Stimulated activated CD4-positive, alpha-beta T cell treated with anti-CD3 and anti-CD28 coated beads, TNF-alpha, amount 100 ng/mL, for 48 hours (primary cell): ENCODE results near the gene KLK5.
"Not testable (repeated sequence)": the region's sequence is repeated elsewhere in the genome, so short reads cannot be mapped to it uniquely, and the experiment has no call there.

Source experiments
- DNase-seq, 3 donors: peaks; one replicate each; pipeline ENCODE4 v3.0.0-alpha.2; 2020; ENCODE audit warnings: low read depth in 3 of 3

The KLK5 gene, protein sequence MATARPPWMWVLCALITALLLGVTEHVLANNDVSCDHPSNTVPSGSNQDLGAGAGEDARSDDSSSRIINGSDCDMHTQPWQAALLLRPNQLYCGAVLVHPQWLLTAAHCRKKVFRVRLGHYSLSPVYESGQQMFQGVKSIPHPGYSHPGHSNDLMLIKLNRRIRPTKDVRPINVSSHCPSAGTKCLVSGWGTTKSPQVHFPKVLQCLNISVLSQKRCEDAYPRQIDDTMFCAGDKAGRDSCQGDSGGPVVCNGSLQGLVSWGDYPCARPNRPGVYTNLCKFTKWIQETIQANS

DNA sequence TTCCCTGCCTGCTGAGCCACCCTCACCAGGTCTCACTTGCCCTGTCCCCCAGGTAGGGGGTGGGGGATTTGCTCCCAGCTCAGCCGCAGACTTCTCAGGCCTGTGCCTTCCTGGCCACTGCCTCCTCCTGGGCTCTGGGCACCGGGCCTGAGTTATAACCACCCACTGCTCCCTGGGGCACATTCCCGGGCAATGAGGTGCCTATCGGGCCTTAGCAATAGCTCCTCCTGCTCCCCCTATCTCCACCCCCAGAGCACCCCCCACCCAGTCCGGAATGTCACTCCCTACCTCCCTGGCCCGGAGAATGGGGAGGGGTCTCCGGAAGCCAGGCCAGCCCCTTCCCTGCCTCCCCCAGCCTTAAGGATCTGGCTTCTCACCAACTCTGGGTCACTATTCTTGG, at the start of gene KLK5:
TSS of gene KLK5 (minus strand) at position 129 of the 400 bp plus-strand sequence. CDS start 381 bp downstream, outside the sequence.
- DNase-seq = no peak

DNA sequence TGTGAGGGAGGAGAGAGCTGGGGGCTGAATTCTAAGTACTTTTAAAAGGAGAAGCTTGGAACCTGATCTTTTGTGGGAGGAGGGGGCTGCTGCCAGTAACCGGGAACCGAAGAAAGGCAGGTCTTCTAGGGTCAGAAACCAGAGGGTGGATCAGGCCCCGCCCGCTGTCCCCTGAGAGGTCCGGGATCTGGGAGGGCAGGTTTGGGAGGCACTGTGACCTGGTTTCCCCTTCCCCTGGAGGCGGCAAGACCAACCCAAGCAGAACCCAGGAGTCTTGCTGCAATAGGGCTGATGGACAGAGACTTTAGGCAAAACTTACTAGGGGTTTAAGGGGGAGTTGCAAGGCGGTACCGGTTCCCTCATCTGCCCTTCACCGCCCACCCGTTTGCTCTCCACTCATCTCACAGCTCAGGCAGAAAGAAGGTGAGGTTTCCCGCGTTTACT, 49.3 kb upstream of the KLK5 start:
- DNase-seq = no peak

DNA sequence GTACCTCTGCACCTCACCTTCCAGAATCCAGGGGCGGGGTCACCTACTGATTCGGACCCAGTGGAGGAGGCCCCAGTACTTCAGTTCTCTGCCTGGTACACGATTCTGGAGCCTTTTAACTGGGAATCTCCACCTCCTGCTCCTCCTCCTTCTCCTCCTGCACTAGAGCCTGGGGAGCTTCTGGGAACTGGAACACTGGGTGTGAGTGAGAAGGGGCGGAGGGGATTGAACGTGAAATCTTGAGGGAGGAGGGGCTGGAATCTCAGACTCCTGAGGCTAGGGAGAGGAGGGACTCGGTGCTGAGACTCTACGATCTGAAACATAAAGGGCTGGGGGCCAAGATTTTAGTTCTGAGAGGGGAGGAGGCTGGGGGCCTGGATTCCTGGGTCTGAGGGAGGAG, 48.7 kb upstream of the KLK5 start, which contains the start of gene KLK8:
TSS of gene KLK8 (minus strand) at position 90 of the 400 bp plus-strand sequence. CDS start 437 bp downstream, outside the sequence.
- no peak for DNase-seq

DNA sequence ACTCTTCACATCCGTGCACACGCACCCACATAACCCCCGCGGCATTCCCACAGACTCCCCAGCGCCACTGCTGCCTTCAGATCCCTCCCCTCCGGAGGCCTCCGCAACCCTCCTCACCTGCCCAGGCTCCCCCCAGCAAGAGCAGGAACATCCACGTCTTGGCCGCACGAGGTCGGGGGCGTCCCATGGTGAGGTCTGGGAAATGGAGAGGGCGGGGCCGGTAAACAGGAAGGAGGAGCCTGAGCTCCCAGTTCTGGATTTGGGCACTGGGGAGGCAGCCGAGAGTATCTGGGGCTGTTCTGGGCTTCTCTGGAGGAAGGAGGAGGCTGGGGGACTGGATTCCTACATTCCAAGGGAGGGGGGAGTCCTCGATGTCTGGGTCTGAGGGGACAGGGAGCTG, 48.1 kb upstream of the KLK5 start:
- DNase-seq = no peak

DNA sequence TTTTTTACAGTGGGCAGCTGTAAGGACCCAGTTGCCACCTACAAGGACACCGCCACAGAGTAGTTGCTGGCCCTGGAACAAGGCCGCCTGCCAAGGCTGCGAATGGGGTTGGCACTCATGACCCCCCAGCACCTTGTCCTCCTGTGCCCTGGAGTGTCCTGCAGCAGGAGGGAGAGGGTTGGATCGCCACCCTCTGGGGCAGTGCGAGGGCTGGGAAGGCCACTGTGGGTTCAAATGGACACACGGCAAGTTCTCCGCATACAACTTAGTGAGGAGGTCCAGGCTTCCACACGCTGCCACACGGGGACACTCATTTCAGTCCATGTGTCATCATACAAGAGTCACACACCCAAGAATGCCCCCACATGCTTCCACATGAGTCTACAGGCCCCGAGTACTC, 47.6 kb upstream of the KLK5 start:
- no peak for DNase-seq

DNA sequence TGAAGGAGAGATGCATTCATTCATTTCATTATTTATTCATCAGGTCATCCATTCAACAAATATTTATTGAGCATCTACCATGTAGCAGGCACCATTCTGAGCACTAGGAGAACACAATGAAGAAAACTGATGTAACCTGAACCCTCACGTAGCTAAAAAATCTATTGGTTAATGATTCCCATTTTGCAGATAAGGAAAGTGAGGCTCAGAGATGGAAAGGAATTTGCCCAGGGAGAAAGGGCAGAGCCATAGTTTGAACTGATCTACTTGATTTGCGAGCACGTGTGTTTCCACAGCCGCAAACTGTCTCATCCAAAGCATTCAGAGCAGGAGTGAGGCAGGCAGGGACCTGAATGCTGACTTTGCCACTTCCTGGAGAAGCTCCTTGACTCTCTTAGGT, 45.8 kb upstream of the KLK5 start:
- no peak for DNase-seq

DNA sequence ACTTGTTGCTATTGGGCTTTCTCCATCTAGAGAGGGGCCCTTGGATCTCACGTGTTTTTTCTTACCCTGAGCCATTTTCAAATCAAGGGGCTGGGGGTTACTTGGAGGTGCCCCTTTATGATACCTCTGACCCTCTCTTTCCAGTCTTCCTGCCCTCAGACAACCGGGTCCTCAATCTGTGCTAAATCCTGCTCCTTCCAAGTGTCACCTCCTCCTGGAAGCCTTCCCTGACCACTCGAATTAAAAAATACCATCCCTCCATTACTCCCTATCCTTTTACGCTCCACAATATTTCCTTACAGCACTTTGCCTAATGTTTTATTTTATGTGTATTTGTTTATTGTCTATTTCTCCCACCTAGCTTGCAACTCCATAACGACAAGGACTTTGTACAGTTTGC, 45.2 kb upstream of the KLK5 start:
- DNase-seq = no peak

DNA sequence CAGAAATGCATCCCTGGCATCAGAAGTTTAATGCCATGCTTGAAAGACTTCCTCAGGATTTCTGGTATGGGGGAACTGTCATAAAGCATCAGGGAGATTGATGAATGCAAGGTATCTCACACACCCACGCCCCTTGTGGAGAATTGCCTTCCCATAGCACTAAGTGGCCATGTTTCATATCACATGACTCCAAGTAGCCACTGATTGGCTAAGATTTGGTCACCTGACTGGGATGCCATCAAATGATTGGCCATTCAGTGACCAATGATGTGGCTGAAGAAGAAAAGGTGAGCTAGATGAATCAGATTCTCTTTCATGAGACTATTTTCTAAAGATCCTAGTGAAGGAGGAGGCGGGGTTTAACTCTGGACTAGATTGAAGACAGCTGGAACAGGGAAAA, 41.3 kb upstream of the KLK5 start:
- no peak for DNase-seq

DNA sequence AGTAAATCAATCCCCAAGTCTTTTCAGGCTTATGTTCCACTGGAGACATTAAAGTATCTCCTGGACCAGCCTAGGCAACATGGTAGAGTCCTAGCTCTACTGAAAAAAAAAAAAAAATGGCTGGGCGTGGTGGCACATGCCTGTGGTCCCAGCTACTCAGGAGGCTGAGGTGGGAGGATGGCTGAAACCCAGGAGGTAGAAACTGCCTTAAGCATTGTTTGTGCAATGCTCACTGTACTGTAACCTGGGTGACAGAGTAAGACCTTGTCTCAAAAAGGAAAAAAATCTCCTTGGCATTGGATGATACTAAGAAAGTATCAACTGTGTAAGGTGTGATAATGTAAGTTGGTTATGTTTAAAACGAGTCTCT, 39.8 kb upstream of the KLK5 start:
- no peak for DNase-seq

DNA sequence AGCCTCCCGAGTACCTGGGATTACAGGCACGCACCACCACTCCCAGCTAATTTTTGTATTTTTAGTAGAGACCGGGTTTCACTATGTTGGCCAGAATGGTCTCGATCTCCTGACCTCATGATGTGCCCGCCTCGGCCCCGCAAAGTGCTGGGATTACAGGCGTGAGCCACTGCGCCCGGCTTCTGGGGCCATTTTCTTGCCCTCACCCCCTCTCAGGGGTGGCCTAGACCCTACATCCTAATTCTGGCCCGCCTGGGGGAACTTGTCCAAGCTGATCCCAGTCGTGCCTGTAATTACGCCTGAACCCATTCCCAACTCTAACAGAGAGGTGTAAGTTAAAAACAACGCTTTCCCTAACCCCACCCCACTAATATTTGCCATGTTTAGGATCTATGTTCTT, 31.6 kb upstream of the KLK5 start:
- not testable (repeated sequence) for DNase-seq

DNA sequence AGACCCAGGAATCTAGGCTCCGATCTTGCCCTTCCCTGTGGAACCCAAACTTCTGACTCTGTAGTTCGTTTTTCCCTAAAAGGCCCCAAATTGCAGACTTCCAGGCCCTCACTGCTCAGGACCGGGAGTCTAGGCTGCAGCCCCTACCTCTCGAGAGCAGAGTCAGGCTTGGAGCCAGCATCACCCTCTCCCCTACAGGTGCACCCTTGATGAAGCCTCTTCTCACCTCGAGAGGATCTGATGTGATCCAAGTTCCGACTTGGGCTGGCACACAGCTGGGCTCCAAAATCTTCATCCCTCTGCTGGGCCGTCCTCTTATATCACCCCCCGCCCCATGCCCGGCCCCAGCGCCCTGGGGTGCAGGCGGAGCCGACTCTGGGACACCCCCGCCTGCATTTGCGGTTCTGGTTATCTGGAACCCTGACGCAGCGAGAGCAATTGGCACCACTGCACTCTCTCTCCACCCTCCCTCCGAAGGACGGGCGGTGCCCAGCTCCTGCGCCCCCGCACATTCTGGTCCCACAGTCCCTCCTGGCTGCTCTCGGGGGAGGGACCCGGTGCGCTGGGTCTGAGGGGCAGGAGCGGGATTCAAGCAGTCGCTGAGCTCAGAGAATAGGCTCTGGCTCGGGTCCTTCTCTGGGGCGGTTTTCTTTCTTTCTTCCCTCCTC, 30.9 kb upstream of the KLK5 start, which contains the start of gene KLK7:
TSS of gene KLK7 (minus strand) at position 293 of the 668 bp plus-strand sequence. CDS start 1,518 bp downstream, outside the sequence.
- DNase-seq = no peak

DNA sequence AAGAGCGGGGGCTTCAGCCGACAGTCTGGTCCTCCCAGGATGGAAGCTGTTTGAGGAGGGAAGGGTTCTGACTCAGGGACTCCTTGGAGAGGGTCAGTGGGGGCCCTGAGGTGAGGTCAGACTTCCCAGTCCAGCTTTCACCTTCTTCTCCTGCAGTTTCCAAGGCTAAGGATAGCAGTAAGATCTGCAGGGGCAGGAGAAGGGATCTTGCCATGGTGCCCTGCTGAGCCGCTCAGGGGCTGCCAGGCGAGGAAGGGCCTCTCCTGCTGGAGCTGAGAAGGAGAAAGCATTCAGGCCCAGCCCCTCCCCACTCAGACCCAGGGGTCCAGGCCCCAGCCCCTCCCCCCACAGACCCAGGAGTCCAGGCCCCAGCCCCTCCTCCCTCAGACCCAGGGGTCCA, 29.3 kb upstream of the KLK5 start:
- DNase-seq = no peak

DNA sequence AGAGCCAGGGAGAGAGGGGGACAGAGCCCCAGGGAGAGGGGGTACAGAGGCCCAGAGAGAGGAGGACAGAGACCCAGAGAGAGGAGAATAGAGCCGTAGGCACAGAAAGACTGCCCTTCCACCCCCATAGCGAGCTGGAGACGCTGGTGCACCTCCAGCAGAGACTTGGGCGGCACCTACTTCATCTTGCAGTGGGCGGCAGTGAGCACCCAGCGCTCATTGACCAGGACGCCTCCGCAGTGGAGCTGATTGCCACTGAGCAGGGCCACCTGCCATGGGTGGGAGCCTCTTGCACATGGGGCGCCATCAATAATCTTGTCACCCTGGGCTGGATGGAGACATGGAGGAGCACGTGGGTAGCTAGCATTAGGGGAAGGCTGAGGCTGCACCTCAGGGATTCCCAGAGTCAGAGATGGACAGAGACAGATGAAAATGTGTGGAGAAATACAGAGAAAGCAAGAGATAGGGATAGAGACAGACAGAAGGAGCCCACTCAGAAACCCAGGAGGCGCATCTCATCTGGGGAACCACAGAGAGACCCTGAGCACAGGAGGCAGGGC, 28.8 kb upstream of the KLK5 start:
- DNase-seq = no peak

DNA sequence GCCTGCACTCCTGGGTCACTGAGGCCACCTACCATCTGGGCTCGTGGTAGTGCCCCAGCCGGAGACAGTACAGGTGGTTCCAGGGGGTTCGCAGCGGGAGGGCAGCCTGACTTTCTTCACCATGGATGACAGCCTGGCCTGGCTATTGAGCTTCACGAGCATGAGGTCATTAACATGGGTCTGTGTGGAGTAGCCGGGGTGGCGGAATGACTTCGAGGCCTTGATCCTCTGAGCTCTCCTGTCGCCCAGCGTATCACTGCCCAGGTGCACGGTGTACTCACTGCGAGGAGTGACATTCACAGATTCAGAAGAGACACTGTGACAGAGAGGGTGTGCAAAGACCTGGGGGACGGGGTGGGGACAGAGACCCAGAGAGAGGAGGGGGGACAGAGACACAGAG, 27.4 kb upstream of the KLK5 start:
- DNase-seq = no peak

DNA sequence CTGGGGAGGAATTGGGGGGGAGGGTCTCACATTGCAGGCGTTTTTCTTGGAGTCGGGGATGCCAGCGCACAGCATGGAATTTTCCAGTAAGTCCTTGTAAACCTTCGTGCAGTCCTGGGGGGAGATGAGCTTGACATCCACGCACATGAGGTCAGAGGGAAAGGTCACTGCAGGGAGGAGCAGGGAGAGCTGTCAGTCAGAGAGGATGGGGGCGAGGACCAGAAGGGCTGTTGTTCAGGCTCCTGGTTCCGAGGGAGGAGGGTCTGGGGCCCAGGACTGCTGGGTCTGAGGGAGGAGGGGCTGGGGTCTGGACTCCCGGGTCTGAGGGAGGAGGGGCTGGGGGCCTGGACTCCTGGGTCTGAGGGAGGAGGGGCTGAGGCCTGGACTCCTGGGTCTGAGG, 26.9 kb upstream of the KLK5 start:
- DNase-seq = no peak

DNA sequence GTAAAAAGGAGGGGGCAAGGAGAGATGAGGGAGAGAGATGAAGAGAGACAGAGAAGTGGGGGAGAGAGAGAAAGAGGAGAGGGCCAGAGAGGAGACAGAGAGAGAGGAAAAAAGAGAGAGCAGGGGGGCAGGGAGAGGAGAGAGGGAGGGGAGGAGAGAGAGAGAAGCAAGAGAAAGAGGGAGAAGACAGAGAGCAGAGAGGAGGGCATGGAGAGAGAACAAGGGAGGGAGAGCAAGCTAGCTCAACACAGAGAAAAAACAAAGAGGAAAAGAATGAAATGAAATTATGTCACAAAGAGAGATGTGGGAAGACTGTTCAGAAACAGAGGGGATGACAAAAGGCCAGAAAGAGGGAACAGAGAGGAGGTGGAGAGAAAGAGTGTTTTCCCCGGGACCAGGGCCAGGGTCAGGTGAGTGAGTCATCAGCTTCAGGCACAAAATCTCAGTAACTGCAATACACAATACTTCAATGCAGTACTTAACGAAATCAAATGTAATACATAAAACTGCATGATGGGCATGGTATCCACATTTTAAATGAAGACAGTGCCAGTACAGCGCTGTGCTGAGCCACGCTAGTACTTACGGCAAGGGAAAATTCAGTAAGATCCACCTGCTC, 26.0 kb upstream of the KLK5 start:
- DNase-seq = no peak

DNA sequence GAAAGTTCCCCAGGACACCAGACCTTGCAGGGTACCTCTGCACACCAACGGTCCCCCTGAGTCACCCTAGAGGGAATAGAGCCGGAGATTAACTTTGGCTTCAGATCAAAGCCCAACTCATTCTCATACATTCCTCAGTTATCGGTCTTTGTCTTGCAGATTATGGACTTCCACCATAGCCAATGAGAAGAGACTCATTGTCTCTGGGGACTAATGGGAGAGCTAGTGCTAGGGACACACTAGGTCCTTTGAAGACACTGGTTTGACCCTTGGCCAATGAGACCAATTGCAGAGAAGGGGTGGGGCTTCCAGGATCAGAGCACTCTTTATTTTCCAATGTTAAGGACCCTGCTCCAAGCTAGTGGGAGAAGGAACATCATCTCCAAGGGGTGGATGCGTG, 24.8 kb upstream of the KLK5 start:
- DNase-seq = no peak

DNA sequence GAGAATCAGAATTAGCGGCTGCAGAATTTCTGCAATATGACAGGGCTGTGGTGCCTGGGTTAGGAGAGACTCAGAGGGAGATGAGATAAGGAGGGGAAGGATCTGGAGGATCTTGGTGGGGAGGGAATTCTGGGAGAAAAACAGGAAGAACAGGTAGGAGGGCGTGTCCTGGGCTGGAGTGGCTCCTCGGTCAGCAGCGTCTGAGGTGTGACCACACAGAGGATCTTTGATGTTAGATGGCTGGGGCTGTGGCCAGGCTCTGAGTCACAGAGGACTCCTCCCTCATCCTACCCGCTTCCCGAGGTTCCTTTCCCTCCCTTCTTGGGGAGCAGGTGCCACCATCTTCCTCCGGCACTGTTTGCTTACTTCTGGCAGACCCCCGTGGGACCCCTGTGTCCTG, 22.9 kb upstream of the KLK5 start:
- no peak for DNase-seq

DNA sequence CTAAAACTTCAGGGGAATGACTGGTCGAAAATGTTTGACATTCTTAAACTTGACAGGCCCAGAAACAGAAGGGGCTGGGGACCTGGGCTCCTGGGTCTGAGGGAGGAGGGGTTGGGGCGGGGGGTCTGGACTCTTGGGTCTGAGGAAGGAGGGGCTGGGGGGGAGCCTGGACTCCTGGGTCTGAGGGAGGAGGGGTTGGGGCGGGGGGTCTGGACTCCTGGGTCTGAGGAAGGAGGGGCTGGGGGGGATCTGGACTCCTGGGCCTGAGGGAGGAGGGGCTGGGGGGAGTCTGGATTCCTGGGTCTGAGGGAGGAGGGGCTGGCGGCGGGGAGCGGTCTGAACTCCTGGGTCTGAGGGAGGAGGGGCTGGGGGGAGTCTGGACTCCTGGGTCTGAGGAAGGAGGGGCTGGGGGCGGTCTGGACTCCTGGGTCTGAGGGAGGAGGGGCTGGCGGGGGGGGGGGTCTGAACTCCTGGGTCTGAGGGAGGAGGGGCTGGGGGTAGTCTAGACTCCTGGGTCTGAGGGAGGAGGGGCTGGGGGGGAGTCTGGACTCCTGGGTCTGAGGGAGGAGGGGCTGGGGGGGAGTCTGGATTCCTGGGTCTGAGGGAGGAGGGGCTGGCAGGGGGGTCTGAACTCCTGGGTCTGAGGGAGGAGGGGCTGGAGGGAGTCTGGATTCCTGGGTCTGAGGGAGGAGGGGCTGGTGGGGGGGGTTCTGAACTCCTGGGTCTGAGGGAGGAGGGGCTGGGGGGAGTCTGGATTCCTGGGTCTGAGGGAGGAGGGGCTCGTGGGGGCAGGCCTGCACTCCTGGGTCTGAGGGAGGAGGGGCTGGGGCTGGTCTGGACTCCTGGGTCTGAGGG, 22.1 kb upstream of the KLK5 start:
- DNase-seq = no peak

DNA sequence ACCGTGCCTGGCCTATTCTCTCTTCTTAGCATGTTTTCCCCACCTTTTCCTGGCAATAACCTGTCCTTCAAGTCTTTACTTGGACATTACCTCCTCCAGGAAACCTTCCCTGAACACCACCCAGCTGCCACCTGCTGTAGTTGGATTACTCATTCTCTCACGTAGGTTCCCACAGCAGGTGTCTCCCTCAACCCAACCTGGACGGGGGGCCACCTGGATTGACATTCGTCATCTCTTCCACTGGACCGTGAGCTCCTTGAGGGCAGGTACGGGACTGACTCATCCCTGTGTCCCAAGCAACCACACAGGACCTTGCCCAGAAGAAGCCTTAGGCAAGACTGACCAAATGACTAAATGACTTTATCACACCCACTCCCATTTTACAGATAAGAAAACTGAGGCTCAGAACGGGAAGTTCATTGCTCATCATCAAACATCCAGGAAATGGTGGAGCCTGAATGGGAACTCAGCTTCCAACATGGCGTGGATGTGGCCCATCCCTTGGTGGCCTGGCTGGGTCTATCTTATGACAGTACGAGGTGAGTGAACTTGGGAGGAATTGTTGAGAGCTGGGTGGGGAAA, 20.0 kb upstream of the KLK5 start:
- no peak for DNase-seq

DNA sequence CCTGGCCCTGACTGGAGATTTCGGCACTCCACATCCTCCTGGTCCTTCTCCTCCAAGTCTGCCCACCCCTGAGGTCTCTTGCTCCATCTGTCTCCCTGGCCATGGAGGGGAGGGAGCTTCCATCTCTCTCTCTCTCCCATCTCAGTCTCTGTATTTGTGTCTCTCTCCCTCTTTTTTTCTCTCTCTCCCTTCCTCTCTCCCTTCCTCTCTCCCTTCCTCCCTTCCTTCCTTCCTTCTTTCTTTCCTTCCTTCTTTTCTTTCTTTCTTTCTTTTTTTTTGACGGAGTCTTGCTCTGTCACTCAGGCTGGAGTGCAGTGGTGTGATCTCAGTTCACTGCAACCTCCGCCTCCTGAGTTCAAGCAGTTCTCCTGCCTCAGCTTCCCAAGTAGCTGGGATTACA, 17.0 kb upstream of the KLK5 start:
- not testable (repeated sequence) for DNase-seq
